DMS53 treated with DMSO at 0.1 percent for 48 hours (cell line): ENCODE measurements around the gene SRSF12.
"Not testable (repeated sequence)": the region's sequence is repeated elsewhere in the genome, so short reads cannot be mapped to it uniquely, and the experiment has no call there.

Source experiments
- DNase-seq: peaks from one replicate; lab custom pipeline; 2025; ENCODE audit not compliant: unreplicated experiment; lab: John Stamatoyannopoulos, UW

Gene SRSF12

DNA sequence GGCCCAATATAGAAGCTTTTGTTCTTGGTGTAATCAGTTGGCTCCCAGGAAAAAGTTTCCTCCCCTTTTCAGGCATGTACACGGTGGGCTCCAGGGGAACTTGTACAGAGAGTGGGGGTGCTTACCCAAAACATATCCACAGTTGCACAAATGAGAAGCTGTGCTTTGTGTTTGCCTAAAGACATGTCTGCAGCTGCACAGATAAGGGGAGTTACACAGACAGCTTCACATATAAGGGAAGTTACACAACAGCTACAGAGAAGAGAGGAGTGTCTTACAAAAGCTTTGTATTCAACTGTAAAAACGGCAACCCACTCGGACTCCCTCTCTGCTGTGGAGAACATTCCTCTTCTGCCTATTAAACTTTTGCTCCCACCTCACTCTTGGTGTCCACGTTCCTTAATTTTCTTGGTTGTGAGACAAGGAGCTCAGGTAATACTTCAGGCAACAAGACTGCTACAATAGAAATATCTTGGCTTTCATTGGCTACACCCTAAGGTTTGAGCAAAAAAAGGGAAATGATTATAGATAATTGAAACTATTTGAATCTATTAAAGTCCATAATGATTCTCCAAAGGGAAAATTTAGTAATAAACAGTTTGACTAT, 44.8 kb downstream of the SRSF12 start:
- DNase-seq: no peak

DNA sequence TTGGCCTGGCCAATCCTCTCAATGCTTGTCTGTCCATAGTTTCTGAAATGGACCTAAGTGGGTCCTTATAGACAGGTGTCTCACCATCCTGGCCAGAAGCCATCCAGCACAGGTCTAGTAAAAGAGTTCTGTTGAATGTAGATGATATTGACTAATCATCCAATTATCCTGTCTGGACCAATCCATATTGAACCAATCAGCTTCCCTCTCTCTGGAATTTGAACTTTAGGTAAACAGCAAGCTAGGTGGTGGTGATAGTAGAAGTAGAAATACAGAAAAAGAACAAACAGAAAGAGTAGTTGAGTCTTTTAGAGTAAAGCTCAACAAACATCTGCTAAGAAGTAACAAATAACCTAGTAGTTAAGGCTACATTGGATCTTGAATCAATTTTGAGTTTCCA, 46.8 kb downstream of the SRSF12 start:
- no peak for DNase-seq

DNA sequence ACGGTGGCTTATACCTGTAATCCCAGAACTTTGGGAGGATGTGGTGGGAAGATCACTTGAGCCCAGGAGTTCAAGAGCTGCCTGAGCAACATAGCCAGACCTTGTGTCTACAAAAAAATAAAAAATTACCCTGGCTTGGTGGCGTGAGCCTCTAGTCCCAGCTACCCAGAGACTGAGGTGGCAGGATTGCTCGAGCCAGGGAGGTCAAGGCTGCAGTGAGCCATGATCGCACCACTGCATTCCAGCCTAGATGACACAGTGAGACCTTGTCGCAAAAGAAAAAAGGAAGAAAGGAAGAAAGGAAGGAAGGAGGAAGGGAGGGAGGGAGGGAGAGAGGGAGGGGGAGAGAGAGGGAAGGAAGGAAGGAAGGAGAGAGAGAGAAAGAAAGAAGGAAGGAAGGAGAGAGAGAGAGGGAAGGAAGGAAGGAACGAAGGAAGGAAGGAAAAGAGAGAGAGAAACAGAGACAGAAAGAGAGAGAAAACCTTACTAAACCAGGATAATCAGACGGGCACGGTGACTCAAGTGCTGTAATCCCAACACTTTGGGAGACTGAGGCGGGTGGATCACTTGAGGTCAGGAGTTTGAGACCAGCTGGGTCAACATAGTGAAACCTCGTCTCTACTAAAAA, 48.2 kb downstream of the SRSF12 start:
- DNase-seq: no peak

DNA sequence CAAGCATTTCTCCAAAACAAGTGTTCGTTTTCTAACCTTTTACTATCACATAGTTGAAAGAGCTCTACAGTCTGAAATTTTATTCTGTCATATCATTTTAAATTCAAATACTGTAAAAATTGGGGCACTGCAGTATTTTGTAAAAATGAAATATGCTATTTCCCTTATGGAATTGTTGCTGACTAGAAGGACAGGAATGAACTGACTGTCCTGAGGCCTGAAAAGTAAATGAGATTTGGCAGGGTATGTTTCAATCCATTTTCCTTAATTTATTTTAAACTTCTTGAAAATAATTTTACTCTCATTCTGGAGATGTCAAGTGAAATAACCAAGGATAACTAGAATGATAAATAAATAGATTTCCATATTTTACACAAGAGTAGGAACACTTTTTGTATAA, 49.2 kb downstream of the SRSF12 start:
- DNase-seq: no peak

DNA sequence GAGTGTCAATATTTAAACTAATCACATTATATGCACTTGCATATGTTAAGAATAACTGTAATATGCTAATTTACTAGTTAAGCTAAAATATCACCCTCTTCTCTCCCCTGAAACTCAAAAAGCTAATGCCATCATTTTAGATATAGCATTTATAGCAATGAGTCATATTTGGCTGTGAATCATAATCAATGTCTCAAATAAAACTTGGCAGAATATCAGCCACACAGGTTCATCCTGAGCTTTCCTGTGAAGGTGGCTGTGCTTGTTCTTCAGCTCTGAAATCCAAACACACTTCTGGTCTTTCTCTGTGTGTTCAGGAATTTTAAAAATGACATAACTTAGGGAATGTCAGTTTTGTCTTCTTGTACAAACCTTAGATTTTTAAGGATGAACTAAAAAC, 50.1 kb downstream of the SRSF12 start:
- DNase-seq: no peak

DNA sequence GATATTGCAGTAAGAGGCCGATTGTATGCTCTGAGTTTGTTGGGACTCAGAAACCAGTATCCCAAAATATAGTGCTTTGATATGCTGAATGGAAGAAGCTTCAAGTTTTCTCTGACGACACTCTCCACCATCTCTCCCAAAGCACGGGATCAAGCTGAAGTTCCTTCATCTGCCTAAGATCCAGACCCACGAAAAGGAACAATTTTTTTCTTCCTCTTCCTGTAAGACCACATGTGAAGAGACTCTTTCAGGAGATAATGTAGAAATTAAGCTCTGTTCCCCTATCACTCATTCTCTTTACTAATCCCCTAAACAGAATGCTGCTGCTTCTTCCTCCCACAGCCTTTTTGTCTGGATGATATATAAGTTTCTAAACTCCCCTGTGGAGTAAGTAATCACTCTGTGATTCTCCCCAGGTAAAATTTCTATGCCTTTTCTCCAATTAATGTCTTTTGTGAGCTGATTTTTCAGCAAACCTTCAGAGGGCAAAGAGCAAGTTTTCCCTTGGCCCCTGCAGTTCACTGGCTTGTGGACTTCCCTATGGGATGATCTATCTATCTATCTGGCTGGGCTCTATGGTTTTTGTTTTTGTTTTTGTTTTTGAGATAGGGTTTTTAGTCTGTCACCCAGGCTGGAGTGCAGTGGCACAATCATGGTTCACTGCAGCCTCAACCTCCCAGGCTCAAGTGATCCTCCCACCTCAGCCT, 50.8 kb downstream of the SRSF12 start:
- DNase-seq: no peak

DNA sequence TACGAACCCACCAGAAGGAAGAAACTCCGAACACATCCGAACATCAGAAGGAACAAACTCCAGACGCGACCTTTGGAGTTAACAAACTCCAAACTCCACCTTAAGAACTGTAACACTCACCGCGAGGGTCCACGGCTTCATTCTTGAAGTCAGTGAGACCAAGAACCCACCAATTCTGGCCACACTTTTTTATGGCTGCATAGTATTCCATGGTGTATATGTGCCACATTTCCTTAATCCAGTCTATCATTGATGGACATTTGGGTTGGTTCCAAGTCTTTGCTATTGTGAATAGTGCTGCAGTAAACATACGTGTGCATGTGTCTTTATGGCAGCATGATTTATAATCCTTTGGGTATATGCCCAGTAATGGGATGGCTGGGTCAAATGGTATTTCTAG, 51.8 kb downstream of the SRSF12 start:
- not testable (repeated sequence) for DNase-seq

DNA sequence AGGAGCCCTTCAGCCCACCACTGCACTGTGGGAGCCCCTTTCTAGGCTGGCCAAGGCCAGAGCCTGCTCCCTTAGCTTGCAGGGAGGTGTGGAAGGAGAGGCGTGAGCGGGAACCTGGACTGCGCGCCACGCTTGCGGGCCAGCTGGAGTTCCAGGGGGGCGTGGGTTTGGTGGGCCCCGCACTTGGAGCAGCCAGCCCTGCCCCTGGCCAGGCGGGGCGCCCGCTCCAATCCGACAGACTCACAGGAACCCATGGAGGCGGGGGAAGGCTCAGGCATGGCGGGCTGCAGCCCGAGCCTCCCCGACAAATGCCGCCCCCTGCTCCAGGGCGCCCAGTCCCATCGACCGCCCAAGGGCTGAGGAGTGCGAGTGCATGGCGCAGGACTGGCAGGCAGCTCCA, 52.9 kb downstream of the SRSF12 start:
- not testable (repeated sequence) for DNase-seq

DNA sequence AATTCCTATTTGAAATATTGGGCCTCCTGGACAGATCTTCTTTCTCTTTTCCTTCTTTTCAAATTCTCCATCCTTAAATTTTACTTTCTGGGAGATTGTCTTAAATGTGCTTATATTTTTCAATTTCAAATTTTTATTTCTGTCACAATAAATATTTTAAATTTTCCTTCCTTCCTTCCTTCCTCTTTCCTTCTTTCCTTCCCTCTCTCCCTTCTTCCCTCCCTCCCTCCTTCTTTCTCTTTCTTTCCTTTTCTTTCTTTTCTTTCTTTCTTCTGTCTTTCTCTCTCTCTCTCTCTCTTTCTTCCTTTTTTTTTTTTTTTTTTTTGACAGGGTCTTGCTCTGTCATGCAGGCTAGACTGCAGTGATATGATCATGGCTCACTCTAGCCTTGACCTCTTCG, 54.0 kb downstream of the SRSF12 start:
- no peak for DNase-seq

DNA sequence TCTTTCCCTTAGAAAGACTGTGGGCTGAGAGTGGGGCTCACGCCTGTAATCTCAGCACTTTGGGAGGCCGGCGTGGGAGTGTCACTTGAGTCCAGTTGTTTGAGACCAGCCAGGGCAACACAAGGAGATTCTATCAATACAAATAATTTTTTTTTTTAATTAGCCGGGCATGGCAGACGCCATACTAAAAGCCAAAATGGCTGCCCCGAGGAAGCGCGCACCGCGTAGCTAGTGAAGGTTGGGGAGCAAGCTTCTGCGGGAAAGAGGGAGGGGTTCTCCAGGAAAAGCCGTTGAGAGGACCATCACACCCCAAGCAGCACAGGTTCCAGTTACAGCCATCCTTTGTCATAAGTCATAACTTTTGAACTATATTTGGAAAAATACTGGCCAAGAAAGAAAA, 58.6 kb downstream of the SRSF12 start:
- no peak for DNase-seq

DNA sequence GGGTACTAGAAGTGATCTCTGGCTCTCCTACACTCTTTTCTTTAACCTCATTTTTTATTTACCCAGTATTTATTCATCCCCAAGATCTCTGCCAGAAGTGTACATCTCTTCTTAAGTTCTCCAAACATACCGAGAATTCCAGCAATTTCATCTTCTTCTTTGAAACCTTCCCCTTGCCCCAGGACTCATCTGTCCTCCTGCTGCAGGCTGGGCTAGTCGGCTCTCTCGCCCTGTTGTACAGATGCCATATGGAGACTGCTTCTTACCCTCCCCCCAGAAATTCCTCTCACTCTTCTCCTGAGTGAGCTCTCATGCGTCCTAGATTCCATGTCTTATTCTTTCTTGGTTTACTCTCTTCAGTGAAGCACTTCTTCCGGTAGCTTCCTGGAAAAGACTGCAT, 59.2 kb downstream of the SRSF12 start:
- DNase-seq: no peak

DNA sequence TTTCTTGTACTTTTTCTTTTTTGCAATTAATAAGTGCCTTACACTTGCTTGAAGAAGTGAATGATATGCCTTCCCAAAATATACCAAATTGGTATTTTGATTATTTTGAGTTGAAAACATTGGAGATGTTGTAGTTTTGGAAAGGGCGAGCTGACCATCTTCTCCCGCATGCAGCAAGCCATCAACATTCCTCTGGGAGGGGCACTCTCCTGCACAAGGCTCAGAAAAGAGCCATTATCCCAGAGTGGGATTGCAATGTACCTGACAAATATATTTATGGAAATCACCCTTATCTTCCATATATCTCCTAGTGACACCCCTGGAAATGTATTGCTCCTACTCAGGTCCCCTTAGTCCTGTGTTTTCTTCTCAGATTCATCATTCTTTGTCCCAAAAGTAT, 60.1 kb downstream of the SRSF12 start:
- no peak for DNase-seq

DNA sequence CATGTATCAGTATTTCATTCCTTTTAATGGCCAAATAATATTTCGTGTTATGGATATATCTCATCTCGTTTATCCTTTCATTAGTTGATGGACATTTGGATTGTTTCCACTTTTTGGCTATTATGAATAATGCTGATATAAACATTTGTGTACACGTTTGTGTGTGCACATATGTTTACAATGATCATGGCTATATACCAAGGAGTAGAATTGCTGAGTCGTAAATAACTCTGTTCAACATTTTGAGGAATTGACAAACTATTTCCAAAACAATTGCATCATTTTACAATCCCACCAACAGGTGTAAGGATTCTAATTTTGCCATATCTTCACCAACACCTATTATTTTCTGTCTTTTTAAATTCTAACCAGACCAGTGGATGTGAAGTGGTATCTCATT, 63.7 kb downstream of the SRSF12 start:
- no peak for DNase-seq

DNA sequence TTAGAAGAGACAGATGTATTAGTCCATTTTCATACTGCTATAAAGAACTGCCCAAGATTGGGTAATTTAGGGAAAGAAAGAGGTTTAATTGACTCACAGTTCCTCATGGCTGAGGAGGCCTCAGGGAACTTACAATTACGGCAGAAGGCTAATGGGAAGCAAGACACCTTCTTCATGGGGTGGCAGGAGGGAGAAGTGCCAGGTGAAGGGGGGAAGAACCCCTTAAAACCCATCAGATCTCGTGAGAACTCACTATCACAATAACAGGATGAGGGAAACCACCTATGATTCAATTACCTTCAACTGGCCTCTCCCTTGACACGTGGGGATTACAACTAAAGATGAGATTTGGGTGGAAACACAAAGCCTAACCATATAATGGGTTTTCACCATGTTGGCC, 66.2 kb downstream of the SRSF12 start:
- no peak for DNase-seq

DNA sequence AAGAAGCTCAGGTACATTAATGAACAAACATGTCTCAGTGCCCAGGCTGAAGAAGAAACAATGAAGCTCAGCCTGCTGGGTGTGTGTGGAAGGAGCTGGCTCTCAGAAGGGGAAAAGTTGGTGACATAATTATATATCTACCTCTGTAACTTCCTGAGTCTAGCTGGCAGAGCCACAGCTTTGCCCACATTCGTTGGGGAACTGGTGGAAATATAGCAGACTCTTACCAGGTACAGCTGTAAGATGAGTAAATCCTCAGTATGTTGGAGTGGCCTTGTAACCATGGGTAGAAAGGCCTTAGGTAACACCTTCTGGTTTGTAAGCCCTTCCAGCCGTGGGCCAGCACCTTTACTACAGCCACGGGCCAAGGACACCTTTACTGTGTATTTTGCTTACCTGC, 67.2 kb downstream of the SRSF12 start:
- DNase-seq: no peak

DNA sequence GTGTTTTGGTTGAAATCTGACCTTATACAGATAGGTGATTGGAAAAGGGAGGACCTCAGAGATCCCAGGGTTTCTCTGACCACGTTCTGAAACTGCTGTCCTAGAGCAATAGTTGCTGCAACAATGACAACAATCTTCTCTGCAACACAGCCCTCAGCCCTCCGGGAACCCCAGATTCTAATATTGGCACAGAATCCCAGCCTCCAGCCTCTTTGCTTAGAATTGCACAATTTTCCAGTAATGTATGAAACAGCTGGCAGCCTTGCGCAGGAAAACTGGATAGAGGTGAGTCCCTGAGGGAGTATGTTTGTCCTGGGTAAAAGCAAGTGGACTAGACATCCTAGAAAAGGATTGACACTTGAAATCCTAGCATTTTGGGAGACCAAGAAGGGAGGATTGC, 67.7 kb downstream of the SRSF12 start:
- DNase-seq: no peak

DNA sequence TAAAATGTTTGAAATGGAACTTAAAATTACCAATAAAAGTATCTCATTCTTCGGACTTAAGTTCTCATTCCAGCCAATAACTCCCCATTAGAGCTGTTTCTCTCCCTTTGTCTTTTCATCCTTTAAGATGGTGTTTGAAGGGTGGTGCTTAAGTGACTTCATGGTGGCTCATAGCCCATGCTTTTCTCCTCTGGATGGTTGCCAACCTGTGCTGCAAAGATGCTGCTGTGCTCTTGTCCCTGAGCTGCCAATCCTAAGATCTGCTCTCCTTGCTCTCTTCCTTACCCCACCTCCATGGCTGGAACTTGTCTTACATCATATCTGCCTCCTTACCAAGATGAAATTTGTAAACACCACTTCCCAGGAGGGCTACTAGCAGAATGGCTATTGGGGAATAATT, 68.9 kb downstream of the SRSF12 start:
- no peak for DNase-seq

DNA sequence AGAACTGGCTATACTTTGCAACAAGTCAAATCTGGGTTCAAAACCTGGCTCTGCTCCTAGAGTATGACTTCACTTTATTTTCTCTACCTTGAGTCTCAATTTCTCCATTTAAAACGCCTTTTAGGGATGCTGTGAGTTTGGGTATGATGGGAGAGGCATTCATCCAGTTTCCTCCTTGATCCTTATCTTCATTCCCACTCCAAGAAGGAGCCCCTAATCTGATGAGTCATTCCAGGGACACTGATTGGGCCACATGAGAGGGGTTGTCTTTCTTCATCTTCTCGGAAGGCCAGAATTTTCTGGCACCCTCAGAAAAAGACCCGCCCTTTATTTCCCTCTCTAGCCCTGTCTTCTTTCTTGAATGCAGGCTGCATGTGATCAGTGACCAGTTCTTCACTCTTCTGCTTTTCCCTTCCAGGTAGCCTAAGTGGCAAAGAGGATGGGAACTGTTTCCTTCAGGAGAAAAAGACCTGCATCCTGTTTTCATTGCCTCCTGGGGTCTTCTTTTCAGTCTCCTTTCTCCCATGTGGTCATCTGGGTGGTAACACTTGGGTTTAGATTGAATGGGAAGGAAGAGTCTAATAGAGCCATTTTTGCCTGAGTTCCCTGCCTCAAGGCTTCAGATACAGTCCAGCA, 69.5 kb downstream of the SRSF12 start:
- DNase-seq: no peak

DNA sequence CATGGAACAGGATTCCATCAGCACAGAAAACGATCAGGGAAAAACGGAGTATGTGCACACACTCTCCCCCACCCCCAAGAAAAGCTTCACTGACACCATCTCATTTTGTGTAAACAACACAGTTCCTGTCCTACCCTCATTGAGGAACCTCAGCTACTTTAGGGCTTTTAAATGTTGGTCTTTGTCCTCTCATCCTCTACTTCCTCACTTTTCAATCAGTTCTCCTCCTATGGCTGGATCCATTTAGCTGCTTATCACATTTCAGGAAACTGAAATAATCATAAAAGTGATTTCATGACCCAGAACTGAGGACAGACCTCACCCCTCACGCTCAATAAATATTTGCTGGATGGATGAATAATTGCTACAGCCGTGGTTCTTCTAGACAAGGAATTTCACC, 70.4 kb downstream of the SRSF12 start:
- DNase-seq: no peak
